NCI-H1436 treated with DMSO at 0.1 percent for 48 hours (cell line): ENCODE results near the gene FANCC.

Experiments
- DNase-seq: peaks from one replicate; lab custom pipeline; 2025; lab: John Stamatoyannopoulos, UW

The FANCC gene

GRCh38 chr9:95100071-95100627 lies 217.4 kb downstream of the FANCC start:
- DNase-seq, result no peak

GRCh38 chr9:95099321-95100070 lies 218.0 kb downstream of the FANCC start:
- no peak for DNase-seq

- no peak for DNase-seq
Measured at GRCh38 chr9:95098391-95098921, 219.1 kb downstream of the FANCC start.

GRCh38 chr9:95097279-95097678 lies 220.2 kb downstream of the FANCC start:
- DNase-seq, result no peak

- no peak for DNase-seq
Measured at GRCh38 chr9:95096807-95097206, 220.7 kb downstream of the FANCC start.

GRCh38 chr9:95096381-95096780 lies 221.1 kb downstream of the FANCC start:
- DNase-seq, result no peak

- DNase-seq, result no peak
Measured at GRCh38 chr9:95095641-95096355, 221.7 kb downstream of the FANCC start.

- DNase-seq, result no peak
Measured at GRCh38 chr9:95094002-95094401, 223.5 kb downstream of the FANCC start.

GRCh38 chr9:95093586-95093985 lies 223.9 kb downstream of the FANCC start:
- DNase-seq, result no peak

GRCh38 chr9:95092262-95093072 lies 225.0 kb downstream of the FANCC start:
- DNase-seq, result no peak

- no peak for DNase-seq
Measured at GRCh38 chr9:95091601-95092261, 225.8 kb downstream of the FANCC start.

GRCh38 chr9:95090871-95091577 lies 226.5 kb downstream of the FANCC start:
- no peak for DNase-seq

- DNase-seq, result no peak
Measured at GRCh38 chr9:95090023-95090791, 227.3 kb downstream of the FANCC start.

GRCh38 chr9:95089257-95090022 lies 228.1 kb downstream of the FANCC start:
- DNase-seq, result no peak

GRCh38 chr9:95088421-95089161 lies 228.9 kb downstream of the FANCC start:
- no peak for DNase-seq

- no peak for DNase-seq
Measured at GRCh38 chr9:95087659-95088242, 229.8 kb downstream of the FANCC start.

- no peak for DNase-seq
Measured at GRCh38 chr9:95086564-95086955, 230.9 kb downstream of the FANCC start.

- DNase-seq, result no peak
Measured at GRCh38 chr9:95085861-95086563, 231.5 kb downstream of the FANCC start.
